GM13977 (cell line): ENCODE measurements around the gene MGLL.
"Not testable (repeated sequence)": the region's sequence is repeated elsewhere in the genome, so short reads cannot be mapped to it uniquely, and the experiment has no call there.

ENCODE experiments used
- DNase-seq: peaks from one replicate; pipeline ENCODE4 v3.0.0; 2012; ENCODE audit warnings: low spot score
- CTCF ChIP-seq: IDR thresholded peaks from 2 replicates; pipeline ENCODE4 v1.5.1; 2012; ENCODE audit warnings: mild to moderate bottlenecking, control low read depth; ENCODE audit not compliant: insufficient read depth; ENCODE audit errors: extremely low read depth, missing control alignments
- in situ Hi-C: fragments of 300-500 bp; cut with MboI; formaldehyde crosslinking; loops from one replicate; pipeline ENCODE4 v1.12.0; 2022; ENCODE audit warnings: low sequenced_read_pairs, low pct_unique_long_range_greater_than_20kb, mixed read lengths, inconsistent platforms; ENCODE audit not compliant: unreplicated experiment

Gene MGLL

GRCh38 chr3:127707851-127708411 lies 114.4 kb downstream of the MGLL start:
- DNase-seq, result no peak
- TF ChIP-seq CTCF, result no peak
- in situ Hi-C loops, result no loop called here

- no peak for TF ChIP-seq CTCF
- DNase-seq, result no peak
- in situ Hi-C loops, result no loop called here
Measured at GRCh38 chr3:127706785-127707351, 115.4 kb downstream of the MGLL start.

GRCh38 chr3:127706312-127706711 lies 116.0 kb downstream of the MGLL start:
- no peak for DNase-seq
- no peak for TF ChIP-seq CTCF
- in situ Hi-C loops, result no loop called here

- in situ Hi-C loops, DNase-seq: not testable (repeated sequence)
Measured at GRCh38 chr3:127704840-127705239, 117.5 kb downstream of the MGLL start.

- DNase-seq, result no peak
- TF ChIP-seq CTCF, result no peak
- in situ Hi-C loops, result no loop called here
Measured at GRCh38 chr3:127702151-127702578, 120.2 kb downstream of the MGLL start.

GRCh38 chr3:127701280-127701911 lies 120.9 kb downstream of the MGLL start:
- in situ Hi-C loops, result no loop called here
- no peak for DNase-seq

More at GRCh38 chr3:127701280-127701911, 120.9 kb downstream of the MGLL start:
- no peak for TF ChIP-seq CTCF
